Measurements from ENCODE around the gene KCNH1. TPM values are rescaled to one million over a fixed set of nuclear protein-coding genes. Genes with fewer than 3 reads are reported as not detected.

Gene KCNH1
- total RNA-seq, 1 experiment from 2014 or later, result 0.17 TPM

DNA sequence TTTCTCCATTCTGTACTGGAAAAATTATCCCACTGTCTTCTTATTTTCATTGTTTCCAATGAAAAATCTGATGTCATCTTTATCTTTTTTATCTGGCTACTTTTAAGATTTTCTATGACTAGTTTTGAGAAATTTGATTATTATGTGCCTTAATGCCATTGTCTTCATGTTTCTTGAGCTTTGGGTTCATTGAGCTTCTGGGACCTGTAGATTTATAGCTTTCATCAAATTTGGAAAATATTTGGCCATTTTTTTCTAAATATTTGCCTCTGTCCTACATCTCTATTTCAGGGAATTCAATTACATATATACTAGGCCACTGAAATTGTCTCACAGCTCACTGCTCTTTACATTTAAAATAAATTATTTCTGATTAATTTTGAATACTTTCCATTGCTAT is 38.7 kb upstream of the KCNH1 start (continued):
- TF ChIP-seq ATF6 (CRISPR knock-in tag; IDR thresholded peaks at IDR 0.05) (no peak), NFYB (CRISPR knock-in tag; conservative IDR thresholded peaks at IDR 0.05; ENCODE audit: low read depth) (no peak), ZNF423 (CRISPR knock-in tag; IDR thresholded peaks at IDR 0.05) (no peak)
- TF ChIP-seq, protein P1, sequence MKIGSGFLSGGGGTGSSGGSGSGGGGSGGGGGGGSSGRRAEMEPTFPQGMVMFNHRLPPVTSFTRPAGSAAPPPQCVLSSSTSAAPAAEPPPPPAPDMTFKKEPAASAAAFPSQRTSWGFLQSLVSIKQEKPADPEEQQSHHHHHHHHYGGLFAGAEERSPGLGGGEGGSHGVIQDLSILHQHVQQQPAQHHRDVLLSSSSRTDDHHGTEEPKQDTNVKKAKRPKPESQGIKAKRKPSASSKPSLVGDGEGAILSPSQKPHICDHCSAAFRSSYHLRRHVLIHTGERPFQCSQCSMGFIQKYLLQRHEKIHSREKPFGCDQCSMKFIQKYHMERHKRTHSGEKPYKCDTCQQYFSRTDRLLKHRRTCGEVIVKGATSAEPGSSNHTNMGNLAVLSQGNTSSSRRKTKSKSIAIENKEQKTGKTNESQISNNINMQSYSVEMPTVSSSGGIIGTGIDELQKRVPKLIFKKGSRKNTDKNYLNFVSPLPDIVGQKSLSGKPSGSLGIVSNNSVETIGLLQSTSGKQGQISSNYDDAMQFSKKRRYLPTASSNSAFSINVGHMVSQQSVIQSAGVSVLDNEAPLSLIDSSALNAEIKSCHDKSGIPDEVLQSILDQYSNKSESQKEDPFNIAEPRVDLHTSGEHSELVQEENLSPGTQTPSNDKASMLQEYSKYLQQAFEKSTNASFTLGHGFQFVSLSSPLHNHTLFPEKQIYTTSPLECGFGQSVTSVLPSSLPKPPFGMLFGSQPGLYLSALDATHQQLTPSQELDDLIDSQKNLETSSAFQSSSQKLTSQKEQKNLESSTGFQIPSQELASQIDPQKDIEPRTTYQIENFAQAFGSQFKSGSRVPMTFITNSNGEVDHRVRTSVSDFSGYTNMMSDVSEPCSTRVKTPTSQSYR (CRISPR knock-in tag; IDR thresholded peaks at IDR 0.05), result no peak
- TF ChIP-seq, protein P2, sequence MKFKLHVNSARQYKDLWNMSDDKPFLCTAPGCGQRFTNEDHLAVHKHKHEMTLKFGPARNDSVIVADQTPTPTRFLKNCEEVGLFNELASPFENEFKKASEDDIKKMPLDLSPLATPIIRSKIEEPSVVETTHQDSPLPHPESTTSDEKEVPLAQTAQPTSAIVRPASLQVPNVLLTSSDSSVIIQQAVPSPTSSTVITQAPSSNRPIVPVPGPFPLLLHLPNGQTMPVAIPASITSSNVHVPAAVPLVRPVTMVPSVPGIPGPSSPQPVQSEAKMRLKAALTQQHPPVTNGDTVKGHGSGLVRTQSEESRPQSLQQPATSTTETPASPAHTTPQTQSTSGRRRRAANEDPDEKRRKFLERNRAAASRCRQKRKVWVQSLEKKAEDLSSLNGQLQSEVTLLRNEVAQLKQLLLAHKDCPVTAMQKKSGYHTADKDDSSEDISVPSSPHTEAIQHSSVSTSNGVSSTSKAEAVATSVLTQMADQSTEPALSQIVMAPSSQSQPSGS (CRISPR knock-in tag; IDR thresholded peaks at IDR 0.05; ENCODE audit: borderline replicate concordance, low read depth), result no peak

DNA sequence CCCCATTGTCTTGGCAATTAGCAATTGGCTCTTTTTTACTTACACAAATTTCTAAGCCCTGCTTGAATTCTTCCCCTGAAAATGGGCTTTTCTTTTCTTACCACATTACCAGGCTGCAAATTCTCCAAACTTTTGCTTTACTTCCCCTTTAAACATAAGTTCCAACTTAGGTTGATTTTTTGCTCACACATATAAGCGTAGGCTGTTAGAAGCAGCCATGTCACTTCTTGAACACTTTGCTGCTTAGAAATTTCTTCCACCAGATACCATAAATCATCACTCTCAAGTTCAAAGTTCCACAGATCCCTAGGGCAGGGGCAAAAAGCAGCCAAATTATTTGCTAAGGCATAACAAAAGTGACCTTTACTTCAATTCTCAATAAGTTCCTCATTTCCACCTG is 35.4 kb upstream of the KCNH1 start:
- no peak overlapping the region for H3K4me3 Mint-ChIP-seq
- peaks cover 53% of the 10 kb centered on the region for H3K9me3 Mint-ChIP-seq
- ChIA-PET POLR2A (no interaction called here), CTCF (no interaction called here)
- H3K27ac Mint-ChIP-seq, result no peak overlapping the region
- H3K36me3 Mint-ChIP-seq, result peaks cover 29% of the 10 kb centered on the region
- H3K27me3 Mint-ChIP-seq (ENCODE audit: low read depth), result no peaks in the 10 kb centered on the region
- no peak for ATAC-seq
- no peak for DNase-seq (ENCODE audit: low spot score)
- H3K4me1 Mint-ChIP-seq, result peaks cover 6% of the 10 kb centered on the region
- TF ChIP-seq E2F4 (CRISPR knock-in tag; IDR thresholded peaks at IDR 0.05; ENCODE audit: borderline replicate concordance, low read depth), result no peak
- TF ChIP-seq ZNF121 (CRISPR knock-in tag; IDR thresholded peaks at IDR 0.05), result no peak
- TF ChIP-seq, protein P2 (CRISPR knock-in tag; IDR thresholded peaks at IDR 0.05; ENCODE audit: borderline replicate concordance, low read depth), result no peak
- no peak for TF ChIP-seq HMGXB4 (CRISPR knock-in tag; IDR thresholded peaks at IDR 0.05)
- TF ChIP-seq IRF2 (CRISPR knock-in tag; IDR thresholded peaks at IDR 0.05; ENCODE audit: borderline replicate concordance, low read depth), result no peak
- TF ChIP-seq ZNF138 (CRISPR knock-in tag; conservative IDR thresholded peaks at IDR 0.05), result no peak
- no peak for TF ChIP-seq TP53 (CRISPR knock-in tag; IDR thresholded peaks at IDR 0.05)
- TF ChIP-seq MLX (CRISPR knock-in tag; IDR thresholded peaks at IDR 0.05), result no peak
- TF ChIP-seq, protein P3, sequence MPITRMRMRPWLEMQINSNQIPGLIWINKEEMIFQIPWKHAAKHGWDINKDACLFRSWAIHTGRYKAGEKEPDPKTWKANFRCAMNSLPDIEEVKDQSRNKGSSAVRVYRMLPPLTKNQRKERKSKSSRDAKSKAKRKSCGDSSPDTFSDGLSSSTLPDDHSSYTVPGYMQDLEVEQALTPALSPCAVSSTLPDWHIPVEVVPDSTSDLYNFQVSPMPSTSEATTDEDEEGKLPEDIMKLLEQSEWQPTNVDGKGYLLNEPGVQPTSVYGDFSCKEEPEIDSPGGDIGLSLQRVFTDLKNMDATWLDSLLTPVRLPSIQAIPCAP (CRISPR knock-in tag; IDR thresholded peaks at IDR 0.05), result no peak
- no peak for TF ChIP-seq AFF4 (CRISPR knock-in tag; IDR thresholded peaks at IDR 0.05; ENCODE audit: borderline replicate concordance)
- TF ChIP-seq, protein P4, sequence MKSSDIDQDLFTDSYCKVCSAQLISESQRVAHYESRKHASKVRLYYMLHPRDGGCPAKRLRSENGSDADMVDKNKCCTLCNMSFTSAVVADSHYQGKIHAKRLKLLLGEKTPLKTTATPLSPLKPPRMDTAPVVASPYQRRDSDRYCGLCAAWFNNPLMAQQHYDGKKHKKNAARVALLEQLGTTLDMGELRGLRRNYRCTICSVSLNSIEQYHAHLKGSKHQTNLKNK (CRISPR knock-in tag; IDR thresholded peaks at IDR 0.05), result no peak
- TF ChIP-seq, protein P5, sequence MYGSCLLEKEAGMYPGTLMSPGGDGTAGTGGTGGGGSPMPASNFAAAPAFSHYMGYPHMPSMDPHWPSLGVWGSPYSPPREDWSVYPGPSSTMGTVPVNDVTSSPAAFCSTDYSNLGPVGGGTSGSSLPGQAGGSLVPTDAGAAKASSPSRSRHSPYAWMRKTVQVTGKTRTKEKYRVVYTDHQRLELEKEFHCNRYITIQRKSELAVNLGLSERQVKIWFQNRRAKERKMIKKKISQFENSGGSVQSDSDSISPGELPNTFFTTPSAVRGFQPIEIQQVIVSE (CRISPR knock-in tag; IDR thresholded peaks at IDR 0.05; ENCODE audit: borderline replicate concordance), result no peak
- TF ChIP-seq ZNF671 (CRISPR knock-in tag; IDR thresholded peaks at IDR 0.05), result no peak
